Measurements from ENCODE around the gene MYL6B.
"Not testable (repeated sequence)": the region's sequence is repeated elsewhere in the genome, so short reads cannot be mapped to it uniquely, and the experiment has no call there.

Gene MYL6B
- 2.7 to 8.5 (median 3.3) reads per million in 3 experiments for total RNA-seq

- peak; percentile 89 for DNase-seq
Observed at GRCh38 chr12:56152132-56152755, at the start of gene MYL6B. TSS of gene MYL6B (plus strand) at chr12:56152587. CDS start at chr12:56153919, 1,332 bp downstream.

- no peak for DNase-seq
Observed at GRCh38 chr12:56102683-56103065, 49.7 kb upstream of the MYL6B start.

GRCh38 chr12:56103066-56103711, 49.2 kb upstream of the MYL6B start:
- DNase-seq = peak; percentile 60

- DNase-seq = no peak
Observed at GRCh38 chr12:56103823-56104108, 48.6 kb upstream of the MYL6B start.

- peak; percentile 96 for DNase-seq
Observed at GRCh38 chr12:56104109-56104814, 48.1 kb upstream of the MYL6B start, which contains the start of gene PA2G4. TSS of gene PA2G4 (plus strand) at chr12:56104559. CDS start at chr12:56104738, 179 bp downstream.

GRCh38 chr12:56104815-56105608, 47.4 kb upstream of the MYL6B start:
- no peak for DNase-seq

- no peak for DNase-seq
Observed at GRCh38 chr12:56105609-56105902, 46.8 kb upstream of the MYL6B start.

GRCh38 chr12:56107242-56107641, 45.1 kb upstream of the MYL6B start:
- no peak for DNase-seq

GRCh38 chr12:56110571-56110970, 41.8 kb upstream of the MYL6B start:
- no peak for DNase-seq

- no peak for DNase-seq
Observed at GRCh38 chr12:56114084-56114483, 38.3 kb upstream of the MYL6B start.

GRCh38 chr12:56115329-56115728, 37.1 kb upstream of the MYL6B start:
- no peak for DNase-seq

GRCh38 chr12:56116267-56117081, 35.9 kb upstream of the MYL6B start, which contains the start of gene RPL41:
TSS of gene RPL41 (plus strand) at chr12:56116633.
- DNase-seq = peak; percentile 94

GRCh38 chr12:56117082-56117706, 35.2 kb upstream of the MYL6B start:
- not testable (repeated sequence) for DNase-seq

- peak; percentile 99 for DNase-seq
Observed at GRCh38 chr12:56117778-56118687, 34.4 kb upstream of the MYL6B start, which contains the start of gene ZC3H10. TSS of gene ZC3H10 (plus strand) at chr12:56118266. CDS start at chr12:56120563, 2,297 bp downstream.

GRCh38 chr12:56118688-56119357, 33.6 kb upstream of the MYL6B start:
- DNase-seq = no peak

- peak; percentile 65 for DNase-seq
Observed at GRCh38 chr12:56119361-56119796, 33.0 kb upstream of the MYL6B start.

GRCh38 chr12:56120158-56120846, 32.1 kb upstream of the MYL6B start:
- no peak for DNase-seq

- no peak for DNase-seq
Observed at GRCh38 chr12:56121204-56121870, 31.1 kb upstream of the MYL6B start.

- DNase-seq = no peak
Observed at GRCh38 chr12:56122637-56123036, 29.8 kb upstream of the MYL6B start.
